ENCODE measurements around the gene WWC2. TPM values are rescaled to one million over a fixed set of nuclear protein-coding genes. Genes with fewer than 3 reads are reported as not detected.

The WWC2 gene
- total RNA-seq, 1 experiment from 2014 or later = 126 TPM

DNA sequence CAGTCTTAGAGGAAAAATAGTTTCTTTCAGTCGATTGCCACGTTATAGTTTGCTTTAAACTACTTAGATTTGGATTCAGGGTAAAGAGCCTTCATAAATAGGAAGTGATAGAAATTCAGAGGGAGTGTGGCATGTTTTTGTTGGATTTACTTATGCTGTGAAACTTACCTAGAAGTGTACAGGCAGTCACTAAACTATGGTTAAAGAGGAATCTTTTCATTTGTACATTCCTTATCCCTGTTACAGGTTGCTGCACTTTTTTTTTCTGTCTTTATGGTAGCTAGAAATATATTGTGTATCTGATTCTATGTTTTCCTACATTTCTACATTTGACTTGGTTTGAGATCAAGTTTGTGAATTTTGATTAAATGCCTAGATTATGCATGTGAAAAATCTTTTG lies 19.1 kb downstream of the WWC2 start:
- no peak for ATAC-seq
- Mint-ChIP-seq H3K4me3 (peak overlapping the region; percentile 55), H3K4me1 (peaks cover 72% of the 10 kb centered on the region), H3K27ac (peak overlapping the region; percentile 99), H3K36me3 (no peaks in the 10 kb centered on the region), H3K9me3 (no peaks in the 10 kb centered on the region), H3K27me3 (ENCODE audit: low read depth) (no peaks in the 10 kb centered on the region)
- DNase-seq (ENCODE audit: low spot score) = no peak
- CTCF ChIA-PET = no interaction called here
- POLR2A ChIA-PET = interaction anchor here (0.9 kb wide), 1 partner anchor 19 kb away, joined by 3 read pairs; the partner anchor contains the start of gene WWC2
- TF ChIP-seq NR1H2 (CRISPR knock-in tag; IDR thresholded peaks at IDR 0.05) (no peak), CBFB (CRISPR knock-in tag; IDR thresholded peaks at IDR 0.05; ENCODE audit: low read depth) (no peak), RORB (CRISPR knock-in tag; IDR thresholded peaks at IDR 0.05) (no peak), IRF2 (CRISPR knock-in tag; IDR thresholded peaks at IDR 0.05; ENCODE audit: borderline replicate concordance, low read depth) (no peak), JAZF1 (CRISPR knock-in tag; IDR thresholded peaks at IDR 0.05) (no peak), OVOL2 (CRISPR knock-in tag; IDR thresholded peaks at IDR 0.05; ENCODE audit: borderline replicate concordance) (no peak), GRHL2 (CRISPR knock-in tag; IDR thresholded peaks at IDR 0.05; ENCODE audit: insufficient replicate concordance, severe bottlenecking) (no peak), KAT7 (CRISPR knock-in tag; IDR thresholded peaks at IDR 0.05; ENCODE audit: borderline replicate concordance) (no peak), ZNF671 (CRISPR knock-in tag; IDR thresholded peaks at IDR 0.05) (no peak), MYBL2 (CRISPR knock-in tag; IDR thresholded peaks at IDR 0.05) (no peak), ZNF121 (CRISPR knock-in tag; IDR thresholded peaks at IDR 0.05) (no peak), ZNF416 (CRISPR knock-in tag; IDR thresholded peaks at IDR 0.05) (no peak)
- TF ChIP-seq, protein P1, sequence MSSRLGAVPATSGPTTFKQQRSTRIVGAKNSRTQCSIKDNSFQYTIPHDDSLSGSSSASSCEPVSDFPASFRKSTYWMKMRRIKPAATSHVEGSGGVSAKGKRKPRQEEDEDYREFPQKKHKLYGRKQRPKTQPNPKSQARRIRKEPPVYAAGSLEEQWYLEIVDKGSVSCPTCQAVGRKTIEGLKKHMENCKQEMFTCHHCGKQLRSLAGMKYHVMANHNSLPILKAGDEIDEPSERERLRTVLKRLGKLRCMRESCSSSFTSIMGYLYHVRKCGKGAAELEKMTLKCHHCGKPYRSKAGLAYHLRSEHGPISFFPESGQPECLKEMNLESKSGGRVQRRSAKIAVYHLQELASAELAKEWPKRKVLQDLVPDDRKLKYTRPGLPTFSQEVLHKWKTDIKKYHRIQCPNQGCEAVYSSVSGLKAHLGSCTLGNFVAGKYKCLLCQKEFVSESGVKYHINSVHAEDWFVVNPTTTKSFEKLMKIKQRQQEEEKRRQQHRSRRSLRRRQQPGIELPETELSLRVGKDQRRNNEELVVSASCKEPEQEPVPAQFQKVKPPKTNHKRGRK (CRISPR knock-in tag; IDR thresholded peaks at IDR 0.05; ENCODE audit: borderline replicate concordance) = no peak
- TF ChIP-seq, protein P2, sequence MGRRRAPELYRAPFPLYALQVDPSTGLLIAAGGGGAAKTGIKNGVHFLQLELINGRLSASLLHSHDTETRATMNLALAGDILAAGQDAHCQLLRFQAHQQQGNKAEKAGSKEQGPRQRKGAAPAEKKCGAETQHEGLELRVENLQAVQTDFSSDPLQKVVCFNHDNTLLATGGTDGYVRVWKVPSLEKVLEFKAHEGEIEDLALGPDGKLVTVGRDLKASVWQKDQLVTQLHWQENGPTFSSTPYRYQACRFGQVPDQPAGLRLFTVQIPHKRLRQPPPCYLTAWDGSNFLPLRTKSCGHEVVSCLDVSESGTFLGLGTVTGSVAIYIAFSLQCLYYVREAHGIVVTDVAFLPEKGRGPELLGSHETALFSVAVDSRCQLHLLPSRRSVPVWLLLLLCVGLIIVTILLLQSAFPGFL (CRISPR knock-in tag; IDR thresholded peaks at IDR 0.05; ENCODE audit: borderline replicate concordance) = no peak
- TF ChIP-seq, protein P3, sequence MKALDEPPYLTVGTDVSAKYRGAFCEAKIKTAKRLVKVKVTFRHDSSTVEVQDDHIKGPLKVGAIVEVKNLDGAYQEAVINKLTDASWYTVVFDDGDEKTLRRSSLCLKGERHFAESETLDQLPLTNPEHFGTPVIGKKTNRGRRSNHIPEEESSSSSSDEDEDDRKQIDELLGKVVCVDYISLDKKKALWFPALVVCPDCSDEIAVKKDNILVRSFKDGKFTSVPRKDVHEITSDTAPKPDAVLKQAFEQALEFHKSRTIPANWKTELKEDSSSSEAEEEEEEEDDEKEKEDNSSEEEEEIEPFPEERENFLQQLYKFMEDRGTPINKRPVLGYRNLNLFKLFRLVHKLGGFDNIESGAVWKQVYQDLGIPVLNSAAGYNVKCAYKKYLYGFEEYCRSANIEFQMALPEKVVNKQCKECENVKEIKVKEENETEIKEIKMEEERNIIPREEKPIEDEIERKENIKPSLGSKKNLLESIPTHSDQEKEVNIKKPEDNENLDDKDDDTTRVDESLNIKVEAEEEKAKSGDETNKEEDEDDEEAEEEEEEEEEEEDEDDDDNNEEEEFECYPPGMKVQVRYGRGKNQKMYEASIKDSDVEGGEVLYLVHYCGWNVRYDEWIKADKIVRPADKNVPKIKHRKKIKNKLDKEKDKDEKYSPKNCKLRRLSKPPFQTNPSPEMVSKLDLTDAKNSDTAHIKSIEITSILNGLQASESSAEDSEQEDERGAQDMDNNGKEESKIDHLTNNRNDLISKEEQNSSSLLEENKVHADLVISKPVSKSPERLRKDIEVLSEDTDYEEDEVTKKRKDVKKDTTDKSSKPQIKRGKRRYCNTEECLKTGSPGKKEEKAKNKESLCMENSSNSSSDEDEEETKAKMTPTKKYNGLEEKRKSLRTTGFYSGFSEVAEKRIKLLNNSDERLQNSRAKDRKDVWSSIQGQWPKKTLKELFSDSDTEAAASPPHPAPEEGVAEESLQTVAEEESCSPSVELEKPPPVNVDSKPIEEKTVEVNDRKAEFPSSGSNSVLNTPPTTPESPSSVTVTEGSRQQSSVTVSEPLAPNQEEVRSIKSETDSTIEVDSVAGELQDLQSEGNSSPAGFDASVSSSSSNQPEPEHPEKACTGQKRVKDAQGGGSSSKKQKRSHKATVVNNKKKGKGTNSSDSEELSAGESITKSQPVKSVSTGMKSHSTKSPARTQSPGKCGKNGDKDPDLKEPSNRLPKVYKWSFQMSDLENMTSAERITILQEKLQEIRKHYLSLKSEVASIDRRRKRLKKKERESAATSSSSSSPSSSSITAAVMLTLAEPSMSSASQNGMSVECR (CRISPR knock-in tag; IDR thresholded peaks at IDR 0.05; ENCODE audit: borderline replicate concordance) = no peak
- TF ChIP-seq, protein P4, sequence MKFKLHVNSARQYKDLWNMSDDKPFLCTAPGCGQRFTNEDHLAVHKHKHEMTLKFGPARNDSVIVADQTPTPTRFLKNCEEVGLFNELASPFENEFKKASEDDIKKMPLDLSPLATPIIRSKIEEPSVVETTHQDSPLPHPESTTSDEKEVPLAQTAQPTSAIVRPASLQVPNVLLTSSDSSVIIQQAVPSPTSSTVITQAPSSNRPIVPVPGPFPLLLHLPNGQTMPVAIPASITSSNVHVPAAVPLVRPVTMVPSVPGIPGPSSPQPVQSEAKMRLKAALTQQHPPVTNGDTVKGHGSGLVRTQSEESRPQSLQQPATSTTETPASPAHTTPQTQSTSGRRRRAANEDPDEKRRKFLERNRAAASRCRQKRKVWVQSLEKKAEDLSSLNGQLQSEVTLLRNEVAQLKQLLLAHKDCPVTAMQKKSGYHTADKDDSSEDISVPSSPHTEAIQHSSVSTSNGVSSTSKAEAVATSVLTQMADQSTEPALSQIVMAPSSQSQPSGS (CRISPR knock-in tag; IDR thresholded peaks at IDR 0.05; ENCODE audit: borderline replicate concordance, low read depth) = no peak
- TF ChIP-seq, protein P5, sequence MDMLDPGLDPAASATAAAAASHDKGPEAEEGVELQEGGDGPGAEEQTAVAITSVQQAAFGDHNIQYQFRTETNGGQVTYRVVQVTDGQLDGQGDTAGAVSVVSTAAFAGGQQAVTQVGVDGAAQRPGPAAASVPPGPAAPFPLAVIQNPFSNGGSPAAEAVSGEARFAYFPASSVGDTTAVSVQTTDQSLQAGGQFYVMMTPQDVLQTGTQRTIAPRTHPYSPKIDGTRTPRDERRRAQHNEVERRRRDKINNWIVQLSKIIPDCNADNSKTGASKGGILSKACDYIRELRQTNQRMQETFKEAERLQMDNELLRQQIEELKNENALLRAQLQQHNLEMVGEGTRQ (CRISPR knock-in tag; IDR thresholded peaks at IDR 0.05) = no peak
- TF ChIP-seq, protein P6, sequence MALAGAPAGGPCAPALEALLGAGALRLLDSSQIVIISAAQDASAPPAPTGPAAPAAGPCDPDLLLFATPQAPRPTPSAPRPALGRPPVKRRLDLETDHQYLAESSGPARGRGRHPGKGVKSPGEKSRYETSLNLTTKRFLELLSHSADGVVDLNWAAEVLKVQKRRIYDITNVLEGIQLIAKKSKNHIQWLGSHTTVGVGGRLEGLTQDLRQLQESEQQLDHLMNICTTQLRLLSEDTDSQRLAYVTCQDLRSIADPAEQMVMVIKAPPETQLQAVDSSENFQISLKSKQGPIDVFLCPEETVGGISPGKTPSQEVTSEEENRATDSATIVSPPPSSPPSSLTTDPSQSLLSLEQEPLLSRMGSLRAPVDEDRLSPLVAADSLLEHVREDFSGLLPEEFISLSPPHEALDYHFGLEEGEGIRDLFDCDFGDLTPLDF (CRISPR knock-in tag; IDR thresholded peaks at IDR 0.05) = no peak
- TF ChIP-seq, protein P7, sequence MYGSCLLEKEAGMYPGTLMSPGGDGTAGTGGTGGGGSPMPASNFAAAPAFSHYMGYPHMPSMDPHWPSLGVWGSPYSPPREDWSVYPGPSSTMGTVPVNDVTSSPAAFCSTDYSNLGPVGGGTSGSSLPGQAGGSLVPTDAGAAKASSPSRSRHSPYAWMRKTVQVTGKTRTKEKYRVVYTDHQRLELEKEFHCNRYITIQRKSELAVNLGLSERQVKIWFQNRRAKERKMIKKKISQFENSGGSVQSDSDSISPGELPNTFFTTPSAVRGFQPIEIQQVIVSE (CRISPR knock-in tag; IDR thresholded peaks at IDR 0.05; ENCODE audit: borderline replicate concordance) = no peak
- TF ChIP-seq, protein P8, sequence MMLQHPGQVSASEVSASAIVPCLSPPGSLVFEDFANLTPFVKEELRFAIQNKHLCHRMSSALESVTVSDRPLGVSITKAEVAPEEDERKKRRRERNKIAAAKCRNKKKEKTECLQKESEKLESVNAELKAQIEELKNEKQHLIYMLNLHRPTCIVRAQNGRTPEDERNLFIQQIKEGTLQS (CRISPR knock-in tag; conservative IDR thresholded peaks at IDR 0.05) = no peak
